DND-41 (cell line): ENCODE measurements around the gene LRRC3.

ENCODE experiments used
- ATAC-seq: fragments of 200-7000 bp; cut with Tn5 transposase; 3 replicates; pipeline ENCODE4 v1.9.1; 2021; ENCODE audit warnings: low read depth; ENCODE audit not compliant: insufficient read depth
- DNase-seq: peaks from one replicate; pipeline ENCODE4 v3.0.0-alpha.2; 2020
- H2AFZ ChIP-seq: 2 replicates; pipeline ENCODE4 v1.6.0; 2012; ENCODE audit warnings: low read depth, low read length
- H3K27ac ChIP-seq: 2 replicates; pipeline ENCODE4 v1.5.1; 2012; ENCODE audit warnings: low read length, inconsistent platforms
- H3K27me3 ChIP-seq: fragments of 200-600 bp; sonication (generic); 2 replicates; pipeline ENCODE4 v1.6.0; 2012; ENCODE audit warnings: low read length, mild to moderate bottlenecking, inconsistent platforms; ENCODE audit not compliant: insufficient read depth, poor library complexity
- H3K36me3 ChIP-seq: 2 replicates; pipeline ENCODE4 v1.5.1; 2012; ENCODE audit warnings: low read length, inconsistent platforms; ENCODE audit not compliant: insufficient read depth
- H3K4me1 ChIP-seq: 2 replicates; pipeline ENCODE4 v1.5.1; 2012; ENCODE audit warnings: mild to moderate bottlenecking, low read length; ENCODE audit not compliant: insufficient read depth
- H3K4me2 ChIP-seq: 2 replicates; pipeline ENCODE4 v1.6.0; 2012; ENCODE audit warnings: mild to moderate bottlenecking, moderate library complexity, low read length, inconsistent platforms; ENCODE audit not compliant: insufficient read depth
- H3K4me3 ChIP-seq, 2 experiments: fragments of 200-600 bp in 1 of 2; shearing (Covaris generic) in 1 of 2; 2 replicates each; pipeline ENCODE4 v1.5.1; 2012 to 2016; ENCODE audit warnings: inconsistent platforms in 2 of 2, low read length in 2 of 2, mild to moderate bottlenecking in 2 of 2, low read depth in 1 of 2, moderate library complexity in 1 of 2
- H3K79me2 ChIP-seq: 2 replicates; pipeline ENCODE4 v1.6.0; 2012; ENCODE audit warnings: low read length, inconsistent platforms; ENCODE audit not compliant: insufficient read depth
- H3K9ac ChIP-seq: 2 replicates; pipeline ENCODE4 v1.6.0; 2012; ENCODE audit warnings: low read depth, mild to moderate bottlenecking, inconsistent platforms, low read length, moderate library complexity
- H3K9me3 ChIP-seq: 2 replicates; pipeline ENCODE4 v1.5.1; 2012; ENCODE audit warnings: low read length, moderate library complexity, mild to moderate bottlenecking, inconsistent platforms; ENCODE audit not compliant: insufficient read depth, severe bottlenecking
- H4K20me1 ChIP-seq: 2 replicates; pipeline ENCODE4 v1.6.0; 2012; ENCODE audit warnings: low read length; ENCODE audit not compliant: insufficient read depth
- CTCF ChIP-seq: IDR thresholded peaks from 2 replicates; pipeline ENCODE4 v1.5.1; 2012; ENCODE audit warnings: borderline replicate concordance, low read length, moderate library complexity, mild to moderate bottlenecking; ENCODE audit not compliant: poor library complexity, severe bottlenecking; ENCODE audit errors: extremely low read depth
- EZH2 ChIP-seq: IDR thresholded peaks from 3 replicates; pipeline ENCODE4 v1.6.1; 2012; ENCODE audit warnings: borderline replicate concordance, low read depth, mild to moderate bottlenecking, moderate library complexity, low read length, inconsistent platforms; ENCODE audit not compliant: severe bottlenecking

Gene LRRC3

GRCh38 chr21:44418108-44418875, 37.0 kb upstream of the LRRC3 start:
- Histone ChIP-seq H3K36me3 (no peaks in the 10 kb centered on the region), H3K4me3 (no peak overlapping the region), H3K4me1 (no peaks in the 10 kb centered on the region), H4K20me1 (no peaks in the 10 kb centered on the region), H3K79me2 (no peaks in the 10 kb centered on the region), H3K27me3 (no peaks in the 10 kb centered on the region), H3K9ac (no peak overlapping the region), H3K27ac (no peak overlapping the region), H3K4me2 (no peak overlapping the region), H3K9me3 (peaks cover 9% of the 10 kb centered on the region), H2AFZ (no peak overlapping the region)
- DNase-seq (no peak), ATAC-seq (no peak)
- no peak for TF ChIP-seq EZH2
- no peak for TF ChIP-seq CTCF

GRCh38 chr21:44418876-44419230, 36.5 kb upstream of the LRRC3 start:
- Histone ChIP-seq H3K4me3 (no peak overlapping the region), H3K9me3 (peaks cover 9% of the 10 kb centered on the region), H3K27ac (no peak overlapping the region), H4K20me1 (no peaks in the 10 kb centered on the region), H3K36me3 (no peaks in the 10 kb centered on the region), H3K27me3 (no peaks in the 10 kb centered on the region), H3K4me2 (no peak overlapping the region), H3K79me2 (no peaks in the 10 kb centered on the region), H2AFZ (no peak overlapping the region), H3K9ac (no peak overlapping the region), H3K4me1 (no peaks in the 10 kb centered on the region)
- ATAC-seq (no peak), DNase-seq (no peak)
- TF ChIP-seq CTCF (no peak), EZH2 (no peak)

- no peak overlapping the region for H3K27ac ChIP-seq
- H3K9ac ChIP-seq: no peak overlapping the region
- ATAC-seq: no peak
- H3K4me3 ChIP-seq: no peak overlapping the region
- H3K79me2 ChIP-seq: no peaks in the 10 kb centered on the region
- DNase-seq: no peak
- no peak overlapping the region for H2AFZ ChIP-seq
- no peaks in the 10 kb centered on the region for H3K27me3 ChIP-seq
- no peaks in the 10 kb centered on the region for H3K4me1 ChIP-seq
- no peak overlapping the region for H3K4me2 ChIP-seq
- H4K20me1 ChIP-seq: no peaks in the 10 kb centered on the region
- peaks cover 9% of the 10 kb centered on the region for H3K9me3 ChIP-seq
- no peak for TF ChIP-seq CTCF
- no peak for TF ChIP-seq EZH2
- no peaks in the 10 kb centered on the region for H3K36me3 ChIP-seq
These were observed 35.6 kb upstream of the LRRC3 start for GRCh38 chr21:44419679-44420078.
